HepG2 (cell line): ENCODE results near the gene NKD1. TPM values are rescaled to one million over a fixed set of nuclear protein-coding genes. Genes with fewer than 3 reads are reported as not detected.

Source experiments
- AHR ChIP-seq: IDR thresholded peaks from 2 replicates; pipeline ENCODE4 v1.6.1; 2018; ENCODE audit warnings: missing genetic modification reagents, missing compliant biosample characterization
- DNMT1 ChIP-seq: sonication (generic); formaldehyde crosslinking; IDR thresholded peaks from 2 replicates; pipeline ENCODE4 v1.5.1; 2020; ENCODE audit warnings: mild to moderate bottlenecking, missing genetic modification reagents
- KAT2B ChIP-seq: fragments of 150-350 bp; IDR thresholded peaks from 2 replicates; pipeline ENCODE4 v1.6.1; 2014; ENCODE audit warnings: low read depth, low read length, borderline replicate concordance
- KLF12 ChIP-seq: sonication (generic); formaldehyde crosslinking; IDR thresholded peaks from 2 replicates; pipeline ENCODE4 v1.4.0; 2020; ENCODE audit warnings: missing genetic modification reagents, borderline replicate concordance
- MAFK ChIP-seq, 2 experiments: IDR thresholded peaks in 1 of 2; conservative IDR thresholded peaks in 1 of 2; 2 replicates each; pipeline ENCODE4 v1.6.1; 2011; ENCODE audit warnings: improper control_type of control experiment in 2 of 2, low read length in 2 of 2
- RBM22 ChIP-seq: fragments of 200-400 bp; formaldehyde crosslinking; optimal IDR thresholded peaks from 2 replicates; pipeline ENCODE3; 2017; ENCODE audit warnings: mild to moderate bottlenecking, low read length, moderate library complexity
- SOX6 ChIP-seq, 2 experiments: fragments of 450-650 bp in 1 of 2; sonication (generic) in 1 of 2; formaldehyde crosslinking in 1 of 2; IDR thresholded peaks; 2 replicates each; pipeline versions ENCODE4 v1.4.0 to v1.6.1; 2017 to 2020; ENCODE audit warnings: antibody characterized with exemption in 1 of 2, mild to moderate bottlenecking in 1 of 2, missing genetic modification reagents in 1 of 2
- SP4 ChIP-seq: sonication (generic); formaldehyde crosslinking; IDR thresholded peaks from 2 replicates; pipeline ENCODE4 v1.8.1; 2023; ENCODE audit warnings: mild to moderate bottlenecking, missing genetic modification reagents
- TGIF2 ChIP-seq: IDR thresholded peaks from 2 replicates; pipeline ENCODE4 v1.6.1; 2016; ENCODE audit warnings: control low read depth, missing compliant biosample characterization
- TSC22D2 ChIP-seq: sonication (generic); formaldehyde crosslinking; IDR thresholded peaks from 2 replicates; pipeline ENCODE4 v1.5.1; 2020; ENCODE audit warnings: missing genetic modification reagents, mild to moderate bottlenecking, borderline replicate concordance
- ZNF121 ChIP-seq: sonication (generic); formaldehyde crosslinking; IDR thresholded peaks from 2 replicates; pipeline ENCODE4 v1.5.0; 2020; ENCODE audit warnings: mild to moderate bottlenecking, missing genetic modification reagents
- ZNF451 ChIP-seq: sonication (generic); formaldehyde crosslinking; IDR thresholded peaks from 2 replicates; pipeline ENCODE4 v1.5.0; 2020; ENCODE audit warnings: mild to moderate bottlenecking, missing genetic modification reagents
- ZNF614 ChIP-seq: IDR thresholded peaks from 2 replicates; pipeline ENCODE4 v1.6.1; 2018; ENCODE audit warnings: missing biosample characterization, missing genetic modification reagents, inconsistent platforms, borderline replicate concordance
- ZNF713 ChIP-seq: sonication (generic); formaldehyde crosslinking; IDR thresholded peaks from 2 replicates; pipeline ENCODE4 v1.4.0; 2020; ENCODE audit warnings: mild to moderate bottlenecking, missing genetic modification reagents
- polyA plus RNA-seq, 8 experiments: library from polyadenylated mRNA; depleted of rRNA in 3 of 8; stranded (reverse) in 7 of 8; unstranded in 1 of 8; fragments of >200 nt; fragmentation: Illumina TruSeq in 4 of 8; extraction: Trizol in 4 of 8; gene quantifications; 2 replicates each; pipeline versions ENCODE4 v1.2.1 to v1.2.3, GENCODE V29; 2011 to 2016; ENCODE audit warnings: low read depth in 4 of 8, missing spikeins in 1 of 8, mixed read lengths in 1 of 8; ENCODE audit not compliant: insufficient read depth in 1 of 8
- total RNA-seq, 5 experiments: library from RNA; depleted of rRNA; stranded (reverse); fragments of >200 nt; fragmentation: Illumina TruSeq; extraction: Trizol; gene quantifications; 2 replicates each; pipeline ENCODE4 v1.2.3, GENCODE V29; 2016; ENCODE audit warnings: low read depth in 1 of 5
- TF ChIP-seq, protein P1 (sequence below): sonication (generic); formaldehyde crosslinking; IDR thresholded peaks from 2 replicates; pipeline ENCODE4 v1.5.0; 2020; ENCODE audit warnings: mild to moderate bottlenecking, missing genetic modification reagents
- TF ChIP-seq, protein P2 (sequence below): sonication (generic); formaldehyde crosslinking; IDR thresholded peaks from 2 replicates; pipeline ENCODE4 v1.4.0; 2020; ENCODE audit warnings: missing genetic modification reagents, borderline replicate concordance
- TF ChIP-seq, protein P3 (sequence below): IDR thresholded peaks from 2 replicates; pipeline ENCODE4 v1.6.1; 2012; ENCODE audit warnings: inconsistent platforms
- TF ChIP-seq, protein P4 (sequence below): sonication (generic); formaldehyde crosslinking; IDR thresholded peaks from 2 replicates; pipeline ENCODE4 v1.4.0; 2020; ENCODE audit warnings: missing genetic modification reagents
- TF ChIP-seq, protein P5 (sequence below): sonication (generic); formaldehyde crosslinking; IDR thresholded peaks from 2 replicates; pipeline ENCODE4 v1.5.0; 2020; ENCODE audit warnings: missing genetic modification reagents
- TF ChIP-seq, protein P6 (sequence below): sonication (generic); formaldehyde crosslinking; IDR thresholded peaks from 2 replicates; pipeline ENCODE4 v1.5.0; 2020; ENCODE audit warnings: mild to moderate bottlenecking, missing genetic modification reagents
- TF ChIP-seq, protein P7 (sequence below): sonication (generic); formaldehyde crosslinking; IDR thresholded peaks from 2 replicates; pipeline ENCODE4 v1.4.0; 2020; ENCODE audit warnings: mild to moderate bottlenecking, missing genetic modification reagents

Gene NKD1
- total and polyA plus RNA-seq, 2 of the 13 experiments (the other 11 are each of a cell fraction or from before 2014, with no cell fraction given): 70.4 to 121 TPM

DNA sequence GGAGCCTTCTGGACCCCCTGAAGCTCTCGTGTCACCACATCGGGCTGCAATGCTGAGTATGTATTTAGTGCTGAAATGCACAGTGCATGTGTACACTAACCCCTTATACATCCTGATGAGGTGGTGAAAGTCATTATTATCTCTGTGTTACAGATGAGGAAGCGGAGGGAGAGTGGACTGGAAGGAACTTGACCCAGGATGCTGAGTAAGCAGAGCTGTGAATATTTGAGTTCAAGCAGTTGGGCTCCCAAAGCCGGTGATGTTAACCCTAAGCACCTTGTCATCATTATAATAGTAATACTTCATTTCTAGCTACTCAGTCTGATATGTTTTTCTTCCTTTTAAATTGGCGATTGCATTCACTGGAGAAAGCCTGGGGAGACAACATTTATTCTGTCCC lies 25.9 kb upstream of the NKD1 start (continued):
- TF ChIP-seq, protein P1, sequence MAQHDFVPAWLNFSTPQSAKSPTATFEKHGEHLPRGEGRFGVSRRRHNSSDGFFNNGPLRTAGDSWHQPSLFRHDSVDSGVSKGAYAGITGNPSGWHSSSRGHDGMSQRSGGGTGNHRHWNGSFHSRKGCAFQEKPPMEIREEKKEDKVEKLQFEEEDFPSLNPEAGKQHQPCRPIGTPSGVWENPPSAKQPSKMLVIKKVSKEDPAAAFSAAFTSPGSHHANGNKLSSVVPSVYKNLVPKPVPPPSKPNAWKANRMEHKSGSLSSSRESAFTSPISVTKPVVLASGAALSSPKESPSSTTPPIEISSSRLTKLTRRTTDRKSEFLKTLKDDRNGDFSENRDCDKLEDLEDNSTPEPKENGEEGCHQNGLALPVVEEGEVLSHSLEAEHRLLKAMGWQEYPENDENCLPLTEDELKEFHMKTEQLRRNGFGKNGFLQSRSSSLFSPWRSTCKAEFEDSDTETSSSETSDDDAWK (CRISPR knock-in tag): no peak
- no peak for TF ChIP-seq ZNF121 (CRISPR knock-in tag)
- no peak for TF ChIP-seq TGIF2 (CRISPR knock-in tag)
- TF ChIP-seq MAFK (conservative IDR thresholded peaks at IDR 0.05 in 1 of 2, IDR thresholded peaks at IDR 0.05 in 1 of 2; ENCODE audit: low read length in 2 of 2): peak; percentile 27 to 72; a peak in 3 of 4 replicates
- TF ChIP-seq TSC22D2 (CRISPR knock-in tag): no peak
- TF ChIP-seq KLF12 (CRISPR knock-in tag): no peak
- TF ChIP-seq KAT2B: no peak
- TF ChIP-seq ZNF614 (CRISPR knock-in tag): no peak
- TF ChIP-seq, protein P2, sequence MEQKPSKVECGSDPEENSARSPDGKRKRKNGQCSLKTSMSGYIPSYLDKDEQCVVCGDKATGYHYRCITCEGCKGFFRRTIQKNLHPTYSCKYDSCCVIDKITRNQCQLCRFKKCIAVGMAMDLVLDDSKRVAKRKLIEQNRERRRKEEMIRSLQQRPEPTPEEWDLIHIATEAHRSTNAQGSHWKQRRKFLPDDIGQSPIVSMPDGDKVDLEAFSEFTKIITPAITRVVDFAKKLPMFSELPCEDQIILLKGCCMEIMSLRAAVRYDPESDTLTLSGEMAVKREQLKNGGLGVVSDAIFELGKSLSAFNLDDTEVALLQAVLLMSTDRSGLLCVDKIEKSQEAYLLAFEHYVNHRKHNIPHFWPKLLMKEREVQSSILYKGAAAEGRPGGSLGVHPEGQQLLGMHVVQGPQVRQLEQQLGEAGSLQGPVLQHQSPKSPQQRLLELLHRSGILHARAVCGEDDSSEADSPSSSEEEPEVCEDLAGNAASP (CRISPR knock-in tag): no peak
- no peak for TF ChIP-seq SP4 (CRISPR knock-in tag)
- TF ChIP-seq SOX6 (IDR thresholded peaks at IDR 0.05): no peak
- 0 out of 2 replicates have a peak, but pooled peaks have one; percentile 18 for TF ChIP-seq SOX6 (CRISPR knock-in tag; IDR thresholded peaks at IDR 0.05)
- TF ChIP-seq, protein P3, sequence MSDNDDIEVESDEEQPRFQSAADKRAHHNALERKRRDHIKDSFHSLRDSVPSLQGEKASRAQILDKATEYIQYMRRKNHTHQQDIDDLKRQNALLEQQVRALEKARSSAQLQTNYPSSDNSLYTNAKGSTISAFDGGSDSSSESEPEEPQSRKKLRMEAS: no peak
- no peak for TF ChIP-seq ZNF713 (CRISPR knock-in tag)
- TF ChIP-seq, protein P4, sequence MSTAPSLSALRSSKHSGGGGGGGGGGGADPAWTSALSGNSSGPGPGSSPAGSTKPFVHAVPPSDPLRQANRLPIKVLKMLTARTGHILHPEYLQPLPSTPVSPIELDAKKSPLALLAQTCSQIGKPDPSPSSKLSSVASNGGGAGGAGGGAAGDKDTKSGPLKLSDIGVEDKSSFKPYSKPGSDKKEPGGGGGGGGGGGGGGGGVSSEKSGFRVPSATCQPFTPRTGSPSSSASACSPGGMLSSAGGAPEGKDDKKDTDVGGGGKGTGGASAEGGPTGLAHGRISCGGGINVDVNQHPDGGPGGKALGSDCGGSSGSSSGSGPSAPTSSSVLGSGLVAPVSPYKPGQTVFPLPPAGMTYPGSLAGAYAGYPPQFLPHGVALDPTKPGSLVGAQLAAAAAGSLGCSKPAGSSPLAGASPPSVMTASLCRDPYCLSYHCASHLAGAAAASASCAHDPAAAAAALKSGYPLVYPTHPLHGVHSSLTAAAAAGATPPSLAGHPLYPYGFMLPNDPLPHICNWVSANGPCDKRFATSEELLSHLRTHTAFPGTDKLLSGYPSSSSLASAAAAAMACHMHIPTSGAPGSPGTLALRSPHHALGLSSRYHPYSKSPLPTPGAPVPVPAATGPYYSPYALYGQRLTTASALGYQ: no peak
- TF ChIP-seq, protein P5, sequence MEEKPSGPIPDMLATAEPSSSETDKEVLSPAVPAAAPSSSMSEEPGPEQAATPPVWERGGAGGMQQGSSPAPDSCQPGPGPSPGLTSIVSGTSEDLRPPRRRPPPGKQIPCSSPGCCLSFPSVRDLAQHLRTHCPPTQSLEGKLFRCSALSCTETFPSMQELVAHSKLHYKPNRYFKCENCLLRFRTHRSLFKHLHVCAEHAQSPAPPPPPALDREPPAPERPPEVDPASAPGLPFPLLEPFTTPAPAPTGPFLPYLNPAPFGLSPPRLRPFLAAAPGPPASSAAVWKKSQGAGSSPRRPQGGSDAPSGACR (CRISPR knock-in tag): no peak
- no peak for TF ChIP-seq ZNF451
- no peak for TF ChIP-seq RBM22
- no peak for TF ChIP-seq AHR (CRISPR knock-in tag)
- TF ChIP-seq, protein P6, sequence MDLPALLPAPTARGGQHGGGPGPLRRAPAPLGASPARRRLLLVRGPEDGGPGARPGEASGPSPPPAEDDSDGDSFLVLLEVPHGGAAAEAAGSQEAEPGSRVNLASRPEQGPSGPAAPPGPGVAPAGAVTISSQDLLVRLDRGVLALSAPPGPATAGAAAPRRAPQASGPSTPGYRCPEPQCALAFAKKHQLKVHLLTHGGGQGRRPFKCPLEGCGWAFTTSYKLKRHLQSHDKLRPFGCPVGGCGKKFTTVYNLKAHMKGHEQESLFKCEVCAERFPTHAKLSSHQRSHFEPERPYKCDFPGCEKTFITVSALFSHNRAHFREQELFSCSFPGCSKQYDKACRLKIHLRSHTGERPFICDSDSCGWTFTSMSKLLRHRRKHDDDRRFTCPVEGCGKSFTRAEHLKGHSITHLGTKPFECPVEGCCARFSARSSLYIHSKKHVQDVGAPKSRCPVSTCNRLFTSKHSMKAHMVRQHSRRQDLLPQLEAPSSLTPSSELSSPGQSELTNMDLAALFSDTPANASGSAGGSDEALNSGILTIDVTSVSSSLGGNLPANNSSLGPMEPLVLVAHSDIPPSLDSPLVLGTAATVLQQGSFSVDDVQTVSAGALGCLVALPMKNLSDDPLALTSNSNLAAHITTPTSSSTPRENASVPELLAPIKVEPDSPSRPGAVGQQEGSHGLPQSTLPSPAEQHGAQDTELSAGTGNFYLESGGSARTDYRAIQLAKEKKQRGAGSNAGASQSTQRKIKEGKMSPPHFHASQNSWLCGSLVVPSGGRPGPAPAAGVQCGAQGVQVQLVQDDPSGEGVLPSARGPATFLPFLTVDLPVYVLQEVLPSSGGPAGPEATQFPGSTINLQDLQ (CRISPR knock-in tag): no peak
- no peak for TF ChIP-seq DNMT1 (CRISPR knock-in tag)
- TF ChIP-seq, protein P7, sequence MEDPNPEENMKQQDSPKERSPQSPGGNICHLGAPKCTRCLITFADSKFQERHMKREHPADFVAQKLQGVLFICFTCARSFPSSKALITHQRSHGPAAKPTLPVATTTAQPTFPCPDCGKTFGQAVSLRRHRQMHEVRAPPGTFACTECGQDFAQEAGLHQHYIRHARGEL (CRISPR knock-in tag): no peak
